Islet precursor cell (in vitro differentiated cells): ENCODE data around the gene TNS3.

Experiments
- DNase-seq: peaks from one replicate; pipeline ENCODE4 v3.0.0-alpha.2; 2018

The TNS3 gene

DNA sequence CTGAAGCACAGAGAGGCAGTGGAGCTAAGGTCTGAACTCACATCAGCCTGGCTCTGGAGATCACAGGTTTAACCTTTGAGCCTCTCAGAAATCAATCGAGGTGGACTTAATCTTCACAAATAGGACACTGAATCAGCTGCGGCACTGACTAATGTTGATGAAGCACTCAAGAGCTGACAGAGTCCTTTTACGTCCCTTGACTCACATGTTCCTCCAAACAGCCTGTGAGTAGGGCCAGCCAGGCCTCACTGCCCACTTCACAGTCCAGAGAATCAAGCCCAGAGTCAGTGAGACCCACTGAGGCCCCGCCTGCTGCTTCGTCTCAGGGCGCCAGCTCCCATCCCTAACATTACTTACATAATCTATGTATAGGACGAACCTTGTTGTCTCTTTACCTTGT is 63.1 kb downstream of the TNS3 start:
- DNase-seq, result no peak

DNA sequence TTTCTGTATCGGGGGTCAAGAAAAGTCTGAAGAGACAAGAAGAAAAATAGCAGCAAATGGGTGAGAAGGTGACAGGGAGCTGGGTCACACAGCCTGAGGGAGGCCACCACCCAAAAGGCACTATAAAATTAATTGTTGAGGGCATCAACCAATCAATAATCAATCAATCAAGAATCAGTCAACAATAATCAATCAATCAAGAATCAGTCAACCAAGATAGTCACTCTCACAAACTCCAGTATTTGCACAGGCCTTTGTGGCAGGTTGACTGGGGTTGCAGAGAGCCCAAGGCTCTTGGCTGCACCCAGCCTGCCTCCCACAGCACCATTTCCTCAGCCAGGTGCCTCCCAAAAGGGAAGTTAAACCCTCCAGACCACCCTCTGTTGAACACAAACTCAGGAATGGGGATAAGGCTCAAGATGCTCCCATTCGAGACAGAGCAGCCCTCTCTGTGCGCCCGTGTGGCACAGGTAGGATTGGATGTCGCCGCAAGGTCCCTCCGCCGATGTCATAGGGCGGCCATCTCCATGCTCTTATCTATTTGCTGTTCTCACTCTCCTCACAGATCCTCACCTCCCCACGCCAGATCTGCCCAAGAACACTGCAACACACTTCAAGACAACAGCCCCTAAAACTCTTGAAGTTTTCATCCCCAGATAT is 64.0 kb downstream of the TNS3 start:
- no peak for DNase-seq

DNA sequence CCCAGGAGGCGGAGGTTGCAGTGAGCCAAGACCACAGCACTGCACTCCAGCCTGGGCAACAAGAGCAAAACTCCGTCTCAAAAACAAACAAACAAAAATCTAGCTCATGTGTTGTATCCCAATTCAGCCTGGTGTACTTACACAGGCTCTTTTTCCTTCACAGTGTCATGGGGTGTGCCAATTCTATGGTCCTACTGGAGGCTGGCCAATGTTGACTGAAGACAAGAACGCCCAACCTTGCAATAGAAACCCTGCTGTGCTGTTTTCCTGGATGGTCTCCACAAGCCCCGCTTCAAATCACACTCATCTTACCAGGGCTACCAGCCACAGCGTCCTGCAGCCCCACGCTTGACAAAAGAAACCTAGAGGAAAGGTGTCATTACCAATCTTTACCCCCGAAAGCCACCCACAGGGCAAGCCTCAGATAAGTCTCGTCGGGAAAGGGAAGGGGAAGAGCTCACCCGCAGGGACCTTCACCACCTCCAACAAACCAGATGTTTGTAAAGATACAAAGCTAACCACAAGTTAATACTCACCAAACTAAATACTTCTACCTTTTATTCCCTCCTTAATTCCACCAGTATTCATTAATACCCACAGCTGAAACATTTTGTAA is 64.8 kb downstream of the TNS3 start:
- no peak for DNase-seq

DNA sequence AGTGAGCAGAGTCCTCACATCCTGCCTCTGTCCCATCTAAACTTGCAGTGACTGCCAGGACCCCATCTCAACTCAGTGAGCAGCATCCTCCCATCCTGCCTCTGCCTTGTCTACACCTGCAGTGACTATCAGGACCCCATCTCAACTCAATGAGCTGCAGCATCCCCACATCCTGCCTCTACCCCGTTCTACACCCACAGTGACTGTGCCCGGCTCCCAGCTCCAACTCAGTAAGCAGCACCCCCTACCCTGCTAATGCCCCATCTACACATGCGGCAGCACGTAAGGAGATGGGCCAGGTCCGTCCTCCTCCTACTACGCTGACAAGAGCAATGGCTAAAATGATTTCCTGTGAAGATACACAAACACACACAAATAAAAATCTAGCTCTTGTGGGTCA is 65.5 kb downstream of the TNS3 start:
- DNase-seq, result no peak

DNA sequence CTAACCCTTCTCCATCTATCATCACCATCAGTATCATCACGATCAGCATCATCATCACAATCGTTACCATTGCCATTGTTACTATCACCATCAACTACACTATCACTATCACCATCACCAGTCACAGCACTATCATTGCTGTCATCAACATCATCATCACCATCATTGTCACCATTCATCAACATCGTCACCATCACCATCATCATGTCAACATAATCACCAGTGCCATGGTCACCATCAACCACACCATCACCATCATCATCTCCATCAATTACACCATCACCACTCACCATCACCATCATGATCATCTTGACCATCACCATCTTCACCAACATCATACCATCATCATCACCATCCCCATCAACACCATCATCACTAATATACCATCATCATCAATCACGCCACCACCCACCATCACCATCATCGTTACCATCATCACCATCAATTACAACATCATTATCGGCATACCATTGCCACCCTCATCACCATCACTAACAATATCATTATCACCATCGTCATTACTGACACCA is 66.5 kb downstream of the TNS3 start:
- no peak for DNase-seq

DNA sequence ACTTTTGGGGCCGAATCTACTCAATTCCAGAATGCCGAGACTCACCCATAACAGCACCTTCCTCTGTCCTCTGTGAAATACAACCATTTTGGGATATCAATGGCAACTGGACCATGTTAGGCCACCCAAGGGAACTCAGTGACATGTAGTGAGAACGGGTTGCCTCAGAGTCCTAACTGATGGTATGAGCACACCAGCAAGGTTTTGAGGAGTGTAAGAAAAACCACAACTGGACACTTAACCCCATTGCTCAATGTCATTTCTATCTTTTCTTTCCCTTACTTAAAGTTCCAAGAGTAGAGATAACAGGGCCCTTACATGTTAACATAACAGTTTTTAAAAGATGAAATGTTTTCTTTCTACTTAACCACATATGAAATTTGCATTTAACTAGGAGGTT is 67.1 kb downstream of the TNS3 start:
- DNase-seq, result peak; percentile 35

DNA sequence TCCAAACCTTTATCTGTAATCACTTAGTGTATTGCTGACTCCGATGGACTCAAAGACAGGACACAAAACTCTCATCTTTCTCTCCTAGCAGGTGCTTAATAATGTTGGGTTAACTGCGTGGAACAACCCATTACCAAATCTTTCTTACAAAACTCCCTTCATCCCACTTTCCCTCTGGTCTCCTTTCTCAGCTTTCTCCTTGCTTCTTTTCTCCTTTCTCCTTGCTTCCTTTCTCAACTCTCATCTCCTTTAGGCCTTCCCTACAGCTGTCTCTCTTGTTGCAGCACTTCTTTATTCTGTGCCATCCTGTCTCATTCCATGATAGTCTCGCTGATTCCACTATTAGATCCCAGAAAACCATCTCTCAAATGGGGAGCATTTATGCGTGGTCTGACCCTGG is 67.5 kb downstream of the TNS3 start:
- DNase-seq, result no peak

DNA sequence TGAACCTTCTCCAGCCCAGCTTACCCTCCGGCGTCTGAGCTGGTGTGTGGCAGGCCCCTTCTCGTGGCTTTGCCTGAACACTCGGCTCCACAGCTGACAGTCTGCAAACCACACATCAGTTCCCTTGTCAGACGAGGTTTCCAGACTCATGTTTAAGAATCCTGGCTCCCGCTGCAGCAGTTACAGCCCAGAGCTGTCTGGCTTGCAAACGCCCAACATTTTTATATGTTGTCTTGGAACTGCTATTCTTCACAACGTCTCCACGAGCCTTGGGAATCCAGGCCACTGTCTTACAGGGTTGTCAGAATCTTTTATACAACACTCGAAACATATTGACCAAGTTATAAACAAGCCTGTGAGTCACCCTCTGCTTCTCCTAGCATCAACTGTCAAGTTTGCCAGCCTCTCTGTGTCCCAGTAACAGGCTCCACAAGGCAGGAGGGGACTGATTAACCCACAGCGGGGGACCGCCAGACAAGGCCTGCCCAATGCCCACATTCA is 68.1 kb downstream of the TNS3 start:
- peak; percentile 89 for DNase-seq

DNA sequence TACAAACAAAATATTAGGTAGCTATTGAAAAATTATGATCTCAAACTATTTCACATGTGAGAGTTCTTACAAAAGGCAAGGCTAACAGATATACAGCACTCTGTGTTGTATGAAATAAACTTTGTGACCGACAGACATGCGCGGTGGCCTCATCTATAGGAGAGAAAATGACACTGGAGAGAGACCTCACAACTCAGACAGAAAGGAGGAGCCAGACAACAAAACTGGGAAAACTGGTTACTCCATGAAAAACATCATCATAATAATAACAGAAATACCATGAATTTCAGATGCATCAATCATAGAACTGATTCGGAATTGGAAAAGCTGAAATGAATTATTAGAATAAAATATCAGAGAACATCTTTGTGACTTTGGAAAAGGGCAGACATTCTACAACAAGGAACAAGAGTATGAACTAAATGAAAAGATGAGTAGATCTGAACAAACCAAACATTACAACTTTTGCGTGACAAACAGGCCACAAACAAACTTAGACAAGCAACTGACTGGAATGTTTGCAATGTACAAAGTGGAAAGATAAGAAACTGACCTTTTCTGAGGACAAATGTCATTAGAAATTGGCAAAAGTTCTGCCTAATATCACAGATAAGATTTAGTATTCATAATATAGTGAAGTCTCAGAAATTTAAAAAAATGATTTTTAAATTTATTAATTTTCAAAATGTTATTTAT is 69.3 kb downstream of the TNS3 start:
- no peak for DNase-seq

DNA sequence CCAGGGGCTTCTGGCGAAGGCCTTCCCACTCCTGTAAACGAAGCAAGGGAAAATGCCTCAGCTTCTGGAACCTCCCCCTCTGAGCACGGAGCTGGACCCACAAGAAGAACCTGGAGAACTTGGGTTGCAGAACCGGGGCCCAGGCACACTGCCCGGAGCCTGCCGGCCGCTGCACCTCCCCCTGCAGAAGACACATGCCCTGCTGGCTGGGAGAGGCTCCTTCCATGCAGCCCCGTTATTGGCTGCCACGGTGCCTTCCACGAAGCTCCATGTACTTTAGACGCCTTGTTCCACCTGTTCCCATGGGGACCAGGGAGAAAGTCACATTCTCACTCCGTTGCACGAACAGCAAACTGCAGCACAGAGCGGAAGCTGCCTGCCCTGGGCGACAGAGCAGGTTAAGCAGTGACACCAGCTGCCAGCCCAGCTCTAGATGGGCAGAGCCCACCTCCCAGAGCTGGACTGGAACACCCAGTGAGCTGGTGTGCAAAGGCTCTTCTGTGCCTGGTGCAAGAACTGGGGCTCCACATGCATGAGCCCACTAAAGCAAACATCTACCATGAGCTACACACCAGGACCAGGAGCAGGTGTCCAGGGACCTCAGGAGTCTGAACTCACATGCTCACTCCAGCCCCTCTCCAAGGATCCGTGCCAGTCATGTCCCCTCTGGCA is 70.1 kb downstream of the TNS3 start:
- peak; percentile 45 for DNase-seq

DNA sequence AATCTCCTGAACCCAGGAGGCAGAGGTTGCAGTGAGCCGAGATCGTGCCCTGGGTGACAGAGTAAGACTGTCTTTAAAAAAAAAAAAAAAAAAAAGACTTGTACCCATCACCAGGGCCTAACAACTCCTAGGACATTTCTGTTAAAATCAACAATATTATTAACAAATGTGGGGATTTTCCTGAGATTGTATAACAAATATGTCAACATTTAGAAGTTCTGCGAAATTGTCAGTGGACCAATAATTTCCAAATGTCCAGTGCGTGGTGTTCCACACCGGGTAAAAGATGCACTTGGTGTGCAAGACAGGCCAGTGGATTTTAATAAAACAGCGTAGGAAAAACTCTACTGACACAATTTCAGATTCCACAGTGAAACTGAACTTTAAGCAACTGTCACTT is 71.1 kb downstream of the TNS3 start:
- DNase-seq, result no peak

DNA sequence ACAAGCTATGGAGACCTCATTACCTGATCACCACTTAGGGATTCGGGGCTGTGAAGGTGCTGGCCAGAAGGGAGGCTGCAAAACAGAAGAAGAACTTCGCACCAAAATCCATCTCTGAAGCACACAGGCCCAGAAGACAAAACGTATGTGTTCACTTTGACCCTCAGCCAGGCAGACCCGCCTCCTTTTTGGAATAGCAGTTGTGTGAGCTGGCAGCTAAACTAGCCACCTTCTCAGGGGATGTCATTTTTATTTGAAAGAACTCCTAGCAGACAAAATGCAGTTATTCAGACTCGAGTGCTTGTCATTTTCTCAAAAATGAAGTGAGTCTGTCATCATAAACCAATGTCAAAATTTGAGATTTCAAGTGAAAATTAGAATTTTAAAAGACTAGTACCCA is 71.7 kb downstream of the TNS3 start:
- peak; percentile 50 for DNase-seq

DNA sequence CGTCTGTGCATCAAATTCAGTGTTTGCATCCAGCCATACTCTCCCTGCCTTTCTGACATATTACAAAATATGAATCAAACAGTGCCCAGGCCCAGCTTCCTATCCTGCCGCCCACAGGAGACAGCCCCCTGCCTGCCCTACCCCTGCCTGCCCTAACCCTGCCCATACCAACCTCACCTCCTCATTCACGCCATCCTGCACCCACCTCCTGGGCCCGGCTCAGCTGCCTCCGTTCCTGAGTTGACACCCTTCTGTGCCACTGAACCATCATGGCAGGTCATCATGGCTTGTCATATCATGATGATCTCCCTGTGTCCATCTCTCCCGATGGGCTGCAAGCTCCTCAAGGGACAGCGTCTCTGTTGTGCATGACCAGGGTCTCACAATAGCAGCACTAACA is 72.3 kb downstream of the TNS3 start:
- no peak for DNase-seq

DNA sequence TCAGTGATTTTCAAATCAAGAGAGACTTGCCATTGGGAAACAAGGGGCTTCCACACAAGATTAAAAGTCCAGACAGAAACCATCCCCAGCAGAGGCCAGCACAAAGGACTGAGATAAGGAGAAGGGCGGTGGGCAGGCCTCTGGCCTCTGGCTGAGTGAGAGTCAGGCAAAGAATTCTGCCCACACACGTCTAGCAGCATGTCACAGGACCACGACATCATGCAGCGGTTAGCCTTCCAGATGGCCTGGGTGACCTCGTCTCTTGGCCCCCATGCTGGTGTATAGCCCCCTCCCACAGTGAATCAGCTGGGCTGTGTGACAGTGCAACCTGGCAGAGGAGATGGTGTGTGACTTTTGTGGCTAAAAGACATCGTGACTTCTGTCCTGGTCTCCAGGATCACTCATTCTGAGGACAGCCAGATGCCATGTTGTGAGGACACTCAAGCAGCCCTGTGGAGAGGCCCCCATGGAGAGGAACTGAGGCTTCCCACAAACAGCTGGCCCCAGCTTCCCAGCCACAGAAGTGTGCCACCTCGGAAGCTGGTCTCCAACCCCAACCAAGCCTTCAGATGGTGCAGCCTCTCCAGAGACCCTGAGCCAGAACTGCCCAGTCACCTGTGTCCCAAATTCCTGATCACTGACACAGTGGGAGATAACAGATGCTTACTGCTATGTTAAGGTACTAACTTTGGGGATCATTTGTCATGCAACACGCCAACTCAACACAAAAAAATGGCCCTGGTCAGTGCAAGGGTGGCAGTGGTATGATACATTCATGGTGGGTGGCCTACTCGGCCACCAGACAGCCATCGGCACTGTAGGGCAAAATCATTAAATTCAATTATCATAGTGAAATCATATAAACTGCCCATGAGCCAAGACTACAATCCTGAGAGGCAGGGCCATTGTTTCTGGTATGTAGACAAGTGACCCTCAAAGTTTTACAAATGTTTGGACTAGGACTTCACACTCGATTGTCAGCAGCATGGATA is 73.2 kb downstream of the TNS3 start:
- peak; percentile 89 for DNase-seq

DNA sequence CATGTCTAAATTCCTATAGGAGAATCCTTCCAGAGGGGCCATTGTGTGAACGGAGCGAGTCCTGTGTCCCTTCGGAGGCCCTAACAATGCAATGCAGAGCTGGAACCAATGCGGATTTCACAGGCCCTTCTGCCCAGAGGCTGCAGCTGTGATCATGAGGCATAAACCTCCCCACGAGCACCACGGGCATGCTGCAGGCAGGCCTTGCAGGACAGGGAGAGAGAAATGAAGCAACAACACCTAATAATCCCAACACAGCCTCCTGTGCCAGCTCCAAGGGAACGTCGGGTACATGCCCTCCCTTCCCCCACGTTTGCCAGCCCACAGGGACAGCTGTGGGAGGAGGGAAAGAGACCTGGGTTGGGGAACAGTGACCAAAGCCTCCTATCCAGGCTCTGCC is 74.4 kb downstream of the TNS3 start:
- no peak for DNase-seq

DNA sequence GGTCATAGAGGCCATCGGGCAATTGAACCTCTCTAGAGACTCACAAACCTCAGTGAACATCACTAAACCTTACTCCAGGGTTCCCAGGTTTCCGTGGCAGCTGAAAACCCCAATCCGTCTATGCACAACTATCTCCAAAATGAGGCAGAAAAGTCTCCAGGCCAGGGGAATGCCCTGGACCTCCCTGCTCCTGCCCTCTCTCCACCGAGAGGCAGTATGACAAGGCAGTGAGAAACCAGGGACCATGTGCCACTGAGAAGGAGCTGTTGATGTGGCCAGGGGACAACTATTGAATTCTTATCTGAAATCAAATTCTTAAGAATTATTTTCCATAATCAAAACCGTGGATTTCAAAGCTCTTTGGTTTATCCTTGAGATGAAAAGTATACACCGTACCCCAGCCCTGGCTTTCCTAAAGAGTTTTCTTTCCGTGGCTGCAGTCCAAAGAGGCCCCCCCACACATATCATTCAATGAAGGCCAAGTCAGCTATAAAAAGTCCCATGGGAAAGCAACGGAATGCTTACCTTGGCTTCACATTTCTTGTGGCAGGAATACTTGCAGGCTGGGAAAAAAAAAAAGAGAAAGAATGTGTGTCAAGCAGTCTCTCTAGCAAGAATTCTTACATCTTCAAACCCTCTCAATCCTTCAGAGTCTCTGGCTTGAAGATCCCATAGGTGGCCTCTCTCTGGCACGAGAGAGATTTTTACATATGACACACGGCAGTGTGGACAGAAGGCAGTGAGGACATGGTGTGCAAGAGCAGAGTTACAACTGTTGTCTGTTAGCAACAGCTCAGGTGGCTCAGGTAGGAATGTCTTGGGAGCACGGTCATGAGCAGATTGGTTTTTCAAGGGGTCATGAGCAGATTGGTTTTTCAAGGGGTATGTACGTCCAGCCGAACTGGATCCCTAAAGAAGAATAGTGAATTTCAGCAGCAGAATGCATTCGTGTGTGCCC is 75.2 kb downstream of the TNS3 start:
- no peak for DNase-seq

DNA sequence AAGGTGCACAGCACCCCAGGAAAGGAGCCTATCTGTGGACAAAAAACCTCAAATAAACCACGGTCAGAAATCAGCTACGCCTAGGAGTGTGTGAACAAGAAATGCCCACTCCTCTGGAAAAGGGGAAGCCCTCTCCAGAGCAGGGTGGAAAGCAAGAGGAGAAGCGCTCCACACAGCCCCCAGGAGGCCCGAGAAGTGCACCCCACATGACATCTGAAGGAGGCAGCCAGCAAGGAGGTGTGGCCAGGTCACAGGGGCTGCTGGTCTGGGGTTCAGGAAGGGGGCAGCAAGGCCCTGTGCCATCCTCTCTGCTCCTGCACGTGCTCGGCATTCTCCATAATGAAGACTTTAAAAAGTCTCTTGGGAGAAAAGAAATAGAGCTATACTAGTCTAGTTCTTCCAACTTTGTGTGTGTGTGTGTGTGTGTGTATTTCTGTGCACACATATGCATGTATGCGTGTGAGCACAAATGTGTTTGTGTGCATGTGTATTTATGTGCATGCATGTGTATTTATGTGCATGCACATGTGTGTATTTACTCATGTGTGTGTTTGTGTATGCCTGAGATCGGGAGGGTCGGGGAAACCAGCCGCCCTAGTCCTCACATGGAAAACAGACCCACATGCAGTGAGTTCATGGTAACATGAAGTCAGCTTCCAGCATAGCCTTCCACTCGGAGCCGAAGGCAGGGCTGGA is 76.5 kb downstream of the TNS3 start:
- DNase-seq, result no peak

DNA sequence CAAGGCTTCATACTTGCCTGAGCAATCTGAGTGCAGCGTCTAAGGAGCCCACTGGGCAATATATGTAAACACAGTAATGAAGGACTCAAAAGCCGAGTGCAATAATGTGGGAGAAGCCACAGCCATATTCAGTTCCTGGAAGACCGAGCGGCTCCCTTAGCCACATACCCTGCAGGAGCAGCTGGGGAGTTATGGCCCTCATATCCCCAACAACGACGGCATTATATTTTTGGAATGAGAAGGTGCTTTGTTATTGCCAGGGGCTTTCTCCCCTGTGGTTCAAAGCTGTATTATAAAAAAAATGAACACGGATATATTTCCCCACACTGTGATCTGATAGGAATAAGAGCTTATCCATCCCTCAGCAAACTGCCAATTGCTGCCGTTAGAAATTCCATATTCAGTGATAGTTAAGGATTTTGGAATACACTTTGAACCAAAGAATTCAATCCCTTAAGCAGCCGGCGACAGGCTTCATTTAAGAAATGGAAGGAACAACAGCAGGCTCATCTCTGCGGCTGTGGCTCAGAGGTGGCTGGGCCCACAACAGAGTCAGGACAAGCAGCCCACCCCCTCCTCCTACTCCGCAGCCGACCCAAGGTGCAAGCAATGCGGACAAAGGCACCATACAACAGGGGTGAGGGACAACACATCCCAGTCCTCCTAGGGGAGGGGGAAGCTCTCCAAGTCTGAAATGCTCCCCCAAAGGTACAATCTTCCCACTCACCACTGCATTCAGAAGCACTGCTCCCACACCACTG is 77.2 kb downstream of the TNS3 start:
- DNase-seq, result no peak

DNA sequence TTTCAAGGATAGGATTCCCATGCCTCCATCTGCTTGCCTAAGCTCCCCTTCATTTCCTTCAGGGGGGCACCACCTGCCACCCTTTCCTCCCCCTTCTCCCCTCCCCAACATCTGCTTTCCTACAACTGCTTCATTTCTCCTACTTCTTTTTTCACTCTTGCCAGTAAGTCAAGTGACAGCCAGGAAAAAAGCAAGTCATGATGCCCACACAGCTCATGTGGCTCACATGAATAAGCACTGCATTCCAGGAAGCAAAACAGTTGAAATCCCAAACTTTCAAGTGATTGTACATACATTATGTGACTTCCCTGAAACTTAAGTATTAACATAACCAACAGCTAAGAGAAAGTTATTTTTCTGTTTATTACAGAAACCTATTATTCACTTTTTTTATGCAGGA is 78.6 kb downstream of the TNS3 start:
- DNase-seq, result no peak
